Kidney (tissue), 14 donors: ENCODE measurements around the gene MAS1. TPM values are rescaled to one million over a fixed set of nuclear protein-coding genes. Genes with fewer than 3 reads are reported as not detected.
"Not testable (repeated sequence)": the region's sequence is repeated elsewhere in the genome, so short reads cannot be mapped to it uniquely, and the experiment has no call there.

Experiments
- DNase-seq, 5 donors: peaks; one replicate each; pipeline ENCODE4 v3.0.0-alpha.2; 2013 to 2020
- FAIRE-seq: peaks from 2 replicates; lab custom pipeline; 2012; peaks lifted over from hg19 to GRCh38; lab: Jason Lieb, UNC
- H3K27ac ChIP-seq, 2 donors: one replicate each; pipeline ENCODE4 v1.7.0; 2013; ENCODE audit warnings: low read depth in 2 of 2, low read length in 2 of 2, inconsistent platforms in 1 of 2
- H3K27me3 ChIP-seq: one replicate; pipeline ENCODE4 v1.7.1; 2013; ENCODE audit warnings: low read length, inconsistent platforms; ENCODE audit not compliant: control insufficient read depth, insufficient read depth
- H3K36me3 ChIP-seq, 3 donors: one replicate each; pipeline versions ENCODE4 v1.7.0 to v1.7.1; 2013; ENCODE audit warnings: low read length in 3 of 3, control low read depth in 1 of 3, inconsistent platforms in 1 of 3; ENCODE audit not compliant: insufficient read depth in 3 of 3, control insufficient read depth in 2 of 3
- H3K4me1 ChIP-seq, 3 donors: one replicate each; pipeline versions ENCODE4 v1.7.0 to v1.7.1; 2013; ENCODE audit warnings: low read length in 3 of 3, inconsistent platforms in 1 of 3, low read depth in 1 of 3; ENCODE audit not compliant: control insufficient read depth in 2 of 3, insufficient read depth in 2 of 3
- H3K4me3 ChIP-seq, 3 donors: one replicate each; pipeline versions ENCODE4 v1.7.0 to v1.8.1; 2013; ENCODE audit warnings: low read length in 3 of 3, control low read depth in 1 of 3, inconsistent platforms in 1 of 3
- H3K9ac ChIP-seq, 3 donors: one replicate each; pipeline versions ENCODE4 v1.7.0 to v1.7.1; 2013; ENCODE audit warnings: low read length in 3 of 3, control low read depth in 1 of 3, inconsistent platforms in 1 of 3
- H3K9me3 ChIP-seq, 3 donors: one replicate each; pipeline versions ENCODE4 v1.7.0 to v1.7.1; 2013; ENCODE audit warnings: low read length in 3 of 3, control low read depth in 1 of 3, inconsistent platforms in 1 of 3; ENCODE audit not compliant: control insufficient read depth in 2 of 3, insufficient read depth in 1 of 3
- CTCF ChIP-seq: IDR thresholded peaks from 3 replicates; pipeline ENCODE4 v1.5.1; 2012; ENCODE audit warnings: mild to moderate bottlenecking, moderate library complexity, borderline replicate concordance; ENCODE audit not compliant: insufficient read depth; ENCODE audit errors: extremely low read depth
- intact Hi-C: fragments of 100-400 bp; cut with DNase I; formaldehyde crosslinking; loops from one replicate; pipeline ENCODE4 v1.11.1; 2022
- polyA plus RNA-seq: library from polyadenylated mRNA; stranded (reverse); fragments of 350-450 nt; fragmentation: Illumina TruSeq; extraction: RNeasy Lipid Tissue Mini Kit (QIAGEN cat#74804); gene quantifications from one replicate; pipeline ENCODE4 v1.2.3, GENCODE V29; 2014; ENCODE audit warnings: low read depth, low replicate concordance; ENCODE audit not compliant: insufficient read depth
- total RNA-seq: library from RNA; stranded (reverse); fragmentation: NEBNext Ultra II Directional; extraction: Animal tissue kit (Norgen Biotek cat#: 25700); gene quantifications from one replicate; pipeline ENCODE4 v1.2.1, GENCODE V29; 2021
- donor health status: control.
- donor health status: control.
- donor health status: control.
- donor health status: control.
- donor health status: control.
- donor health status: DM: yes; HTN: yes; CAD: no.
- donor health status: Normal renal cell carcinoma (clear cell type).

The MAS1 gene
- total and polyA plus RNA-seq, 2 donors from 2014 or later = not detected

GRCh38 chr6:159860482-159860881 lies 30.3 kb upstream of the MAS1 start:
- no peaks in the 10 kb centered on the region for H3K27me3 ChIP-seq
- intact Hi-C loops = no loop called here
- FAIRE-seq = no peak
- no peak for DNase-seq
- no peaks in the 10 kb centered on the region for H3K36me3 ChIP-seq
- no peaks in the 10 kb centered on the region for H3K9me3 ChIP-seq
- H3K27ac ChIP-seq = no peak overlapping the region
- no peak overlapping the region for H3K4me3 ChIP-seq
- TF ChIP-seq CTCF = no peak
- no peaks in the 10 kb centered on the region for H3K4me1 ChIP-seq
- H3K9ac ChIP-seq = no peak overlapping the region

- intact Hi-C loops = no loop called here
These were observed 28.7 kb upstream of the MAS1 start for GRCh38 chr6:159862103-159862502.

GRCh38 chr6:159863341-159863740 lies 27.4 kb upstream of the MAS1 start:
- H3K9ac ChIP-seq, H3K4me3 ChIP-seq, H3K27me3 ChIP-seq, H3K9me3 ChIP-seq, H3K27ac ChIP-seq, H3K36me3 ChIP-seq, intact Hi-C loops, H3K4me1 ChIP-seq: not testable (repeated sequence)
- TF ChIP-seq CTCF = peak; percentile 63
- FAIRE-seq (peak; percentile 86), DNase-seq (peak in 3 of 5 donors; percentile 60 to 88 (median 82))

More at GRCh38 chr6:159862103-159862502, 28.7 kb upstream of the MAS1 start:
- H3K27me3 ChIP-seq = no peaks in the 10 kb centered on the region
- H3K36me3 ChIP-seq = no peaks in the 10 kb centered on the region
- no peak for DNase-seq
- no peak for FAIRE-seq
- H3K27ac ChIP-seq = no peak overlapping the region
- TF ChIP-seq CTCF = no peak
- no peaks in the 10 kb centered on the region for H3K4me1 ChIP-seq
- no peak overlapping the region for H3K9ac ChIP-seq
- no peaks in the 10 kb centered on the region for H3K9me3 ChIP-seq
- no peak overlapping the region for H3K4me3 ChIP-seq
